Left ventricle myocardium superior (tissue), 1 donor: Measurements from ENCODE around the gene PRDM7. TPM values are rescaled to one million over a fixed set of nuclear protein-coding genes. Genes with fewer than 3 reads are reported as not detected.

Experiments used
- total RNA-seq: library from RNA; stranded (reverse); fragmentation: NEBNext Ultra II Directional; extraction: Animal tissue kit (Norgen Biotek cat#: 25700); gene quantifications from one replicate; pipeline ENCODE4 v1.2.1, GENCODE V29; 2021
- donor health status: DM: no; HTN: yes; CAD: no; lungs with severe emphysema.

The PRDM7 gene
- total RNA-seq, 1 donor from 2014 or later: not detected

Other genes with a start within 250 kb of the PRDM7 start
- 0.77 TPM for gene SPIRE2, start 248.9 kb downstream of the PRDM7 start, total RNA-seq
- 86.3 TPM for gene TCF25, start 203.7 kb downstream of the PRDM7 start, total RNA-seq
- gene MC1R, start 158.5 kb downstream of the PRDM7 start, total RNA-seq: 1.1 TPM
- gene TUBB3, start 154.0 kb downstream of the PRDM7 start, total RNA-seq: 1.8 TPM
- 53.2 TPM for gene DEF8, start 128.6 kb downstream of the PRDM7 start, total RNA-seq
- gene DBNDD1, start 57.9 kb downstream of the PRDM7 start, total RNA-seq: 6.3 TPM